Caco-2 (cell line): ENCODE data around the gene NOVA2. TPM values are rescaled to one million over a fixed set of nuclear protein-coding genes. Genes with fewer than 3 reads are reported as not detected.

Experiments
- BruUV-seq: library from RNA; stranded (reverse); fragments of 400-500 nt; replicated peaks from 2 replicates; lab custom pipeline; 2021; lab: Mats Ljungman, UMichigan
- CTCF ChIA-PET: fragments of 300-600 bp; sonication (Branson Sonifier 250); formaldehyde crosslinking; loops from one replicate; lab custom pipeline; 2022; ENCODE audit warnings: antibody characterized with exemption; lab: Charles Lee
- POLR2A ChIA-PET: fragments of 300-600 bp; sonication (Branson Sonifier 250); formaldehyde crosslinking; loops from one replicate; lab custom pipeline; 2022; ENCODE audit warnings: antibody characterized with exemption; lab: Charles Lee
- DNase-seq, 2 experiments: peaks; one replicate each; pipeline versions ENCODE4 v3.0.0 to v3.0.0-alpha.2; 2020 to 2022
- H3K27me3 ChIP-seq: replicated peaks from 2 replicates; pipeline ENCODE4 v1.6.0; 2011; ENCODE audit warnings: low read length; ENCODE audit not compliant: control insufficient read depth, insufficient read depth
- H3K36me3 ChIP-seq: 2 replicates; pipeline ENCODE4 v1.5.1; 2011; ENCODE audit warnings: low read length; ENCODE audit not compliant: control insufficient read depth, insufficient read depth
- H3K4me1 ChIP-seq: fragments of 250-450 bp; sonication (Bioruptor Pico); 2 replicates; pipeline ENCODE4 v1.5.1; 2020; ENCODE audit warnings: mild to moderate bottlenecking
- H3K4me3 ChIP-seq: 2 replicates; pipeline ENCODE4 v1.5.1; 2011; ENCODE audit warnings: low read depth, mild to moderate bottlenecking, control low read depth, low read length
- H3K9me3 ChIP-seq: fragments of 250-450 bp; sonication (Bioruptor Pico); 2 replicates; pipeline ENCODE4 v1.5.1; 2020; ENCODE audit warnings: mild to moderate bottlenecking, moderate library complexity
- H3K27ac Mint-ChIP-seq: one replicate; pipeline ENCODE4 v1.8.0; 2022; ENCODE audit warnings: mixed read lengths; ENCODE audit not compliant: unreplicated experiment
- H3K27me3 Mint-ChIP-seq: one replicate; pipeline ENCODE4 v1.8.0; 2022; ENCODE audit warnings: mixed read lengths; ENCODE audit not compliant: insufficient read depth, unreplicated experiment
- H3K36me3 Mint-ChIP-seq: one replicate; pipeline ENCODE4 v1.8.0; 2022; ENCODE audit warnings: mild to moderate bottlenecking, mixed read lengths; ENCODE audit not compliant: insufficient read depth, unreplicated experiment
- H3K4me1 Mint-ChIP-seq: one replicate; pipeline ENCODE4 v1.8.0; 2022; ENCODE audit warnings: low read depth, mixed read lengths; ENCODE audit not compliant: unreplicated experiment
- H3K4me3 Mint-ChIP-seq: one replicate; pipeline ENCODE4 v1.8.0; 2022; ENCODE audit warnings: mild to moderate bottlenecking, moderate library complexity, mixed read lengths; ENCODE audit not compliant: unreplicated experiment
- H3K9me3 Mint-ChIP-seq: one replicate; pipeline ENCODE4 v1.8.0; 2022; ENCODE audit warnings: mixed read lengths; ENCODE audit not compliant: unreplicated experiment
- CTCF ChIP-seq, 2 experiments: fragments of 200-600 bp in 1 of 2; IDR thresholded peaks; 1 replicate in 1 of 2; 2 replicates in 1 of 2; pipeline versions ENCODE4 v1.5.1 to v1.8.0; 2011 to 2022; ENCODE audit warnings: antibody characterized with exemption in 1 of 2, control low read depth in 1 of 2, inconsistent platforms in 1 of 2, low read depth in 1 of 2, low read length in 1 of 2, mild to moderate bottlenecking in 1 of 2, moderate library complexity in 1 of 2; ENCODE audit not compliant: insufficient read depth in 1 of 2, severe bottlenecking in 1 of 2, unreplicated experiment in 1 of 2
- intact Hi-C: fragments of 100-400 bp; cut with micrococcal nuclease; formaldehyde crosslinking; loops from one replicate; pipeline ENCODE4 v1.10.0; 2022; ENCODE audit not compliant: unreplicated experiment
- total RNA-seq: library from RNA; stranded (reverse); gene quantifications from 2 replicates; pipeline ENCODE4 v1.2.3, GENCODE V29; 2022

The NOVA2 gene
- total RNA-seq, 1 experiment from 2014 or later: 0.05 TPM

GRCh38 chr19:45960595-45961235, 12.9 kb downstream of the NOVA2 start:
- ChIA-PET CTCF (interaction anchor here (0.6 to 1.3 kb wide), 9 partner anchors 8 to 178 kb away, joined by 3 to 4 read pairs (median 3); partner anchors contain the start of genes DMPK and MYPOP), POLR2A (no interaction called here)
- peak in 1 of 2 experiments; percentile 24 for DNase-seq
- H3K4me1 ChIP-seq: no peaks in the 10 kb centered on the region
- H3K36me3 Mint-ChIP-seq: no peaks in the 10 kb centered on the region
- H3K27me3 ChIP-seq: no peaks in the 10 kb centered on the region
- peaks cover 27% of the 10 kb centered on the region for H3K27me3 Mint-ChIP-seq
- intact Hi-C loops: no loop called here
- no peaks in the 10 kb centered on the region for H3K9me3 Mint-ChIP-seq
- no peak overlapping the region for H3K27ac Mint-ChIP-seq
- no peaks in the 10 kb centered on the region for H3K4me1 Mint-ChIP-seq
- H3K9me3 ChIP-seq: no peaks in the 10 kb centered on the region
- no TSS peak for BruUV-seq
- no peak for TF ChIP-seq CTCF (IDR thresholded peaks at IDR 0.05; ENCODE audit: insufficient read depth in 1 of 2, low read depth in 1 of 2, low read length in 1 of 2, severe bottlenecking in 1 of 2, unreplicated experiment in 1 of 2)
- H3K4me3 Mint-ChIP-seq: no peak overlapping the region
- no peaks in the 10 kb centered on the region for H3K36me3 ChIP-seq
- H3K4me3 ChIP-seq: no peak overlapping the region

GRCh38 chr19:45959517-45960025, 14.1 kb downstream of the NOVA2 start:
- POLR2A ChIA-PET: no interaction called here
- Mint-ChIP-seq H3K36me3 (no peaks in the 10 kb centered on the region), H3K9me3 (no peaks in the 10 kb centered on the region), H3K27me3 (peaks cover 34% of the 10 kb centered on the region), H3K4me3 (no peak overlapping the region), H3K4me1 (peaks cover 7% of the 10 kb centered on the region), H3K27ac (no peak overlapping the region)
- H3K27me3 ChIP-seq: no peaks in the 10 kb centered on the region
- no peaks in the 10 kb centered on the region for H3K9me3 ChIP-seq
- no peaks in the 10 kb centered on the region for H3K36me3 ChIP-seq
- DNase-seq: no peak
- no peak overlapping the region for H3K4me3 ChIP-seq
- CTCF ChIA-PET: no interaction called here
- BruUV-seq: no TSS peak
- intact Hi-C loops: no loop called here
- no peak for TF ChIP-seq CTCF (IDR thresholded peaks at IDR 0.05; ENCODE audit: insufficient read depth in 1 of 2, low read depth in 1 of 2, low read length in 1 of 2, severe bottlenecking in 1 of 2, unreplicated experiment in 1 of 2)
- no peaks in the 10 kb centered on the region for H3K4me1 ChIP-seq

- Histone ChIP-seq H3K9me3 (no peaks in the 10 kb centered on the region), H3K4me1 (no peaks in the 10 kb centered on the region), H3K4me3 (no peak overlapping the region), H3K27me3 (no peaks in the 10 kb centered on the region), H3K36me3 (no peaks in the 10 kb centered on the region)
- no peak for TF ChIP-seq CTCF (IDR thresholded peaks at IDR 0.05; ENCODE audit: insufficient read depth in 1 of 2, low read depth in 1 of 2, low read length in 1 of 2, severe bottlenecking in 1 of 2, unreplicated experiment in 1 of 2)
- no TSS peak for BruUV-seq
- DNase-seq: no peak
- intact Hi-C loops: no loop called here
- Mint-ChIP-seq H3K4me1 (peaks cover 7% of the 10 kb centered on the region), H3K27ac (no peak overlapping the region), H3K9me3 (no peaks in the 10 kb centered on the region), H3K27me3 (peaks cover 34% of the 10 kb centered on the region), H3K36me3 (no peaks in the 10 kb centered on the region), H3K4me3 (no peak overlapping the region)
- POLR2A ChIA-PET: no interaction called here
- CTCF ChIA-PET: no interaction called here
Measured at GRCh38 chr19:45958769-45959516, 14.7 kb downstream of the NOVA2 start.
